IMR-90 (cell line): ENCODE data around the gene PAAF1.

ENCODE experiments used
- CTCF ChIP-seq: conservative IDR thresholded peaks from 2 replicates; pipeline ENCODE4 v1.5.1; 2012; ENCODE audit warnings: mild to moderate bottlenecking, low read depth, low read length, improper control_type of control experiment
- POLR2A ChIP-seq: IDR thresholded peaks from 2 replicates; pipeline ENCODE4 v1.6.1; 2012; ENCODE audit warnings: mild to moderate bottlenecking, low read depth, low read length

GRCh38 chr11:73962101-73962705, 85.4 kb downstream of the PAAF1 start:
- TF ChIP-seq POLR2A (no peak), CTCF (no peak)
